Sigmoid colon (tissue), 7 donors: ENCODE measurements around the gene FGF12. TPM values are rescaled to one million over a fixed set of nuclear protein-coding genes. Genes with fewer than 3 reads are reported as not detected.

Source experiments
- DNase-seq: peaks from one replicate; pipeline ENCODE4 v3.0.0-alpha.2; 2019
- H3K27ac ChIP-seq, 4 donors: fragments of 200-600 bp; sonication (generic); one replicate each; pipeline ENCODE4 v1.5.1; 2016 to 2019; ENCODE audit warnings: mild to moderate bottlenecking in 1 of 4
- H3K27me3 ChIP-seq, 3 donors: fragments of 200-600 bp; sonication (generic); one replicate each; pipeline ENCODE4 v1.5.1; 2019; ENCODE audit warnings: mild to moderate bottlenecking in 1 of 3
- H3K36me3 ChIP-seq, 4 donors: fragments of 200-600 bp; sonication (generic); one replicate each; pipeline ENCODE4 v1.5.1; 2016 to 2019
- H3K4me1 ChIP-seq, 4 donors: fragments of 200-600 bp; sonication (generic); one replicate each; pipeline ENCODE4 v1.5.1; 2017 to 2019
- H3K4me3 ChIP-seq, 4 donors: fragments of 200-600 bp; sonication (generic); one replicate each; pipeline ENCODE4 v1.5.1; 2017 to 2019; ENCODE audit warnings: mild to moderate bottlenecking in 2 of 4, moderate library complexity in 1 of 4
- H3K9me3 ChIP-seq, 4 donors: fragments of 200-600 bp in 3 of 4; sonication (generic) in 3 of 4; one replicate each; pipeline versions ENCODE4 v1.5.1 to v1.6.1; 2013 to 2019
- EP300 ChIP-seq, 4 donors: sonication (generic); formaldehyde crosslinking; IDR thresholded peaks; one replicate each; pipeline ENCODE4 v1.6.1; 2017; ENCODE audit warnings: antibody characterized with exemption in 4 of 4
- POLR2A ChIP-seq, 2 donors: fragments of 450-650 bp; IDR thresholded peaks; one replicate each; pipeline ENCODE4 v1.6.1; 2016; ENCODE audit warnings: antibody characterized with exemption in 2 of 2, mild to moderate bottlenecking in 2 of 2, moderate library complexity in 2 of 2
- POLR2AphosphoS5 ChIP-seq, 4 donors: sonication (generic); formaldehyde crosslinking; IDR thresholded peaks; one replicate each; pipeline ENCODE4 v1.6.1; 2017; ENCODE audit warnings: antibody characterized with exemption in 4 of 4
- WGBS, 2 donors: extraction: QIAGEN DNeasy Blood & Tissue Kit; methylation state at CpG; one replicate each; pipeline ENCODE4 v1.1.7; 2013; 5-methylcytosine and 5-hydroxymethylcytosine counted together
- intact Hi-C: fragments of 100-400 bp; cut with DNase I; formaldehyde crosslinking; loops from one replicate; pipeline ENCODE4 v1.15.1; 2023
- polyA plus RNA-seq, 3 donors: library from polyadenylated mRNA; stranded (reverse); fragments of 200-250 nt; gene quantifications; one replicate each; pipeline ENCODE4 v1.2.3, GENCODE V29; 2013
- total RNA-seq, 4 donors: library from RNA; depleted of rRNA; stranded (reverse); fragments of >200 nt; gene quantifications; one replicate each; pipeline ENCODE4 v1.1.0, GENCODE V29; 2016
- TF ChIP-seq, protein P1 (sequence below), 4 experiments: fragments of 450-650 bp in 3 of 4; fragments of 200-600 bp in 1 of 4; IDR thresholded peaks; one replicate each; pipeline ENCODE4 v1.5.1; 2016 to 2019; ENCODE audit warnings: antibody characterized with exemption in 4 of 4, mild to moderate bottlenecking in 3 of 4, moderate library complexity in 2 of 4
- donor health status: healthy with polysubstance abuse.
- donor health status: Bipolar disorder and iron deficiency.
- donor health status: healthy.

FGF12 gene
- total and polyA plus RNA-seq, 7 donors, result 0.32 to 7.8 (median 1.8) TPM

DNA sequence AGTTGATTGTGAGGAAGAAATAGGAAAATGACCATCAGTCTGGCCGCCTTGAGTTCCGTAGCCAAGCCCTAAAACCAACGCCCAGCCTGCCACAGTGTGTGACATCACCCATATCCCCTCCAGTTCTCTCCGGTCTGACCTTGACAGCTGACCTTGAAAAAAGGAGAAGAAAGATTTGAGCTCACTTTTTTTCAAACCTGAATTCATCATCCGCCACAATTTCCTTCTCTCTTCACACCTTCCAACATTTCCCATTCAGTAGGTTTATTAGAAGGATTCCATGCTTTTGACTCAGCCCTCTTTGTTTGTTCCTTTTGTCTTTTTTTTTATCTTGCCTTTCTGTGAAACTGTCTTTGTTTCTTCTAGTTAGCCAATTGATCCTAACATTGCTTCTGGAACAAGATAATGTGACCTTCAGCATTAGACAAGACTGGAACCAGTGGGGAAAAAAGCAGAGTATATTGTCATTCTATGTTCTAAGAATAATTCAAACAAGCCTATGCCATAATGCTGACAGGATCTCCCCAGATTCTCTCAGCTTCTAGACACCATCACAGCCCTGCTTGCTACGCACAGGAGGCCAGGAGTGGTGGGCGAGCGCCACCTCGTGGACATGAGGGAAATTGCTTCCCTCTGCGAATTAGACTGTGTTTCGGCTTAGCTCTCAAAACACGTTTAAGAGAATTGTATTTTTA lies 283.1 kb downstream of the FGF12 start:
- H3K36me3 ChIP-seq, result no peaks in the 10 kb centered on the region
- peaks cover 0 to 27% (median 7%) of the 10 kb centered on the region in 3 donors for H3K27me3 ChIP-seq
- no peaks in the 10 kb centered on the region for H3K9me3 ChIP-seq
- TF ChIP-seq POLR2AphosphoS5 (IDR thresholded peaks at IDR 0.05), result no peak
- TF ChIP-seq, protein P1, sequence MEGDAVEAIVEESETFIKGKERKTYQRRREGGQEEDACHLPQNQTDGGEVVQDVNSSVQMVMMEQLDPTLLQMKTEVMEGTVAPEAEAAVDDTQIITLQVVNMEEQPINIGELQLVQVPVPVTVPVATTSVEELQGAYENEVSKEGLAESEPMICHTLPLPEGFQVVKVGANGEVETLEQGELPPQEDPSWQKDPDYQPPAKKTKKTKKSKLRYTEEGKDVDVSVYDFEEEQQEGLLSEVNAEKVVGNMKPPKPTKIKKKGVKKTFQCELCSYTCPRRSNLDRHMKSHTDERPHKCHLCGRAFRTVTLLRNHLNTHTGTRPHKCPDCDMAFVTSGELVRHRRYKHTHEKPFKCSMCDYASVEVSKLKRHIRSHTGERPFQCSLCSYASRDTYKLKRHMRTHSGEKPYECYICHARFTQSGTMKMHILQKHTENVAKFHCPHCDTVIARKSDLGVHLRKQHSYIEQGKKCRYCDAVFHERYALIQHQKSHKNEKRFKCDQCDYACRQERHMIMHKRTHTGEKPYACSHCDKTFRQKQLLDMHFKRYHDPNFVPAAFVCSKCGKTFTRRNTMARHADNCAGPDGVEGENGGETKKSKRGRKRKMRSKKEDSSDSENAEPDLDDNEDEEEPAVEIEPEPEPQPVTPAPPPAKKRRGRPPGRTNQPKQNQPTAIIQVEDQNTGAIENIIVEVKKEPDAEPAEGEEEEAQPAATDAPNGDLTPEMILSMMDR (IDR thresholded peaks at IDR 0.05), result peak; percentile 58 to 96 (median 75)
- H3K4me1 ChIP-seq, result no peaks in the 10 kb centered on the region
- no peak overlapping the region for H3K27ac ChIP-seq
- H3K4me3 ChIP-seq, result no peak overlapping the region
- peak; percentile 72 for DNase-seq
- WGBS, 2 donors, result 9 to 17% methylated on average over 12 of the region's 12 CpGs
- intact Hi-C loops, result loop anchor here (2.0 to 5.0 kb wide), 3 partner anchors 257 to 1027 kb away; no protein-coding TSS in a partner anchor

DNA sequence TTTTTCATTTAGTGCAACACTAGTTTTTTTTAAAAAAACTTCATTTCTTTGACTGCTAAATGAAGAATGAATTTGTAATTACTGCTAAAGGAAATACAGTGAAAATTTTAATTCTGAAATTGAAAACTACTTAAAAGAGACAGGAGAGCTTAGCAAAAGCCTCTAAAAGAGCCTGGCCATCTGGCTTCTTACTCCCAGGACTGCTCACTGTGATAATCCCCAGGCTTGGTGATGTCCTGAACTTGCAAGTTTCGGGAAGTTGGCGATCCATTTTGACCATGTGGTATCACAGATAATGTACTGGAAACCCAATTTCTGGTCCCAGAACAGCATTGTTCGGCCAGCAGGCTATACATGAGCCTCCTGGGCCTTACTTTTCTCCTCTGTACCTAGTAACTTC lies 292.1 kb downstream of the FGF12 start:
- H3K27ac ChIP-seq, result no peak overlapping the region
- TF ChIP-seq POLR2AphosphoS5 (IDR thresholded peaks at IDR 0.05) (no peak), POLR2A (IDR thresholded peaks at IDR 0.05) (no peak), EP300 (IDR thresholded peaks at IDR 0.05) (no peak)
- TF ChIP-seq, protein P1 (IDR thresholded peaks at IDR 0.05), result no peak
- no peaks in the 10 kb centered on the region for H3K36me3 ChIP-seq
- no peaks in the 10 kb centered on the region for H3K9me3 ChIP-seq
- no peaks in the 10 kb centered on the region for H3K4me1 ChIP-seq
- no peak overlapping the region for H3K4me3 ChIP-seq
- 61 to 69% methylated on average over 3 of the region's 3 CpGs for WGBS, 2 donors
- intact Hi-C loops, result no loop called here
- no peak for DNase-seq
- no peaks in the 10 kb centered on the region for H3K27me3 ChIP-seq

GRCh38 chr3:192434186-192434585 lies 293.2 kb downstream of the FGF12 start:
- H3K4me1 ChIP-seq, result no peaks in the 10 kb centered on the region
- H3K9me3 ChIP-seq, result no peaks in the 10 kb centered on the region
- no peaks in the 10 kb centered on the region for H3K27me3 ChIP-seq
- no peak for DNase-seq
- intact Hi-C loops, result no loop called here
- TF ChIP-seq POLR2AphosphoS5 (IDR thresholded peaks at IDR 0.05) (no peak), EP300 (IDR thresholded peaks at IDR 0.05) (no peak)
- TF ChIP-seq, protein P1 (IDR thresholded peaks at IDR 0.05), result no peak
- H3K27ac ChIP-seq, result no peak overlapping the region
- WGBS, 2 donors, result 81 to 83% methylated on average over 2 of the region's 2 CpGs
- no peaks in the 10 kb centered on the region for H3K36me3 ChIP-seq
- no peak overlapping the region for H3K4me3 ChIP-seq

DNA sequence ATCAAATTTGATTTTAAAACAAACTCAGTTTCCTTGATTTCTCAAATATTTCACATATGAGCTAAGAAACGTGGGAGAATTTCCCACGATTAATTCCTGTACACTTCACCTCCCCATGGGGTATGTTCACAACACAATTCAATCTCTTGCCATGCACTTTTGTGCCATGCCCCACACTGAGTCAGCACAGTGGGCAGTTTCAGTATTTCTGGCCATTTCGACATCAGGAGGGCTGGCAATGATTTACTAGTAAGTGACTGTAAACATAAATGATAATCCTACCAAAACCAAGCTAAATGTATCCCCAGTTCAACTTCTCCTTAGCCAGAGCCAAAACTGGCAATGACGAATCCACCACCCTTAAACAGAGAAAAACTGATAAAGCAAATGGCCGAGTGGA lies 293.6 kb downstream of the FGF12 start:
- H3K36me3 ChIP-seq, result no peaks in the 10 kb centered on the region
- TF ChIP-seq POLR2AphosphoS5 (IDR thresholded peaks at IDR 0.05) (no peak), POLR2A (IDR thresholded peaks at IDR 0.05) (no peak), EP300 (IDR thresholded peaks at IDR 0.05) (no peak)
- TF ChIP-seq, protein P1 (IDR thresholded peaks at IDR 0.05), result no peak
- H3K4me3 ChIP-seq, result no peak overlapping the region
- H3K9me3 ChIP-seq, result no peaks in the 10 kb centered on the region
- no peaks in the 10 kb centered on the region for H3K27me3 ChIP-seq
- WGBS, 2 donors, result 50 to 67% methylated on average over 5 of the region's 5 CpGs
- DNase-seq, result no peak
- no peaks in the 10 kb centered on the region for H3K4me1 ChIP-seq
- H3K27ac ChIP-seq, result no peak overlapping the region
- intact Hi-C loops, result no loop called here

DNA sequence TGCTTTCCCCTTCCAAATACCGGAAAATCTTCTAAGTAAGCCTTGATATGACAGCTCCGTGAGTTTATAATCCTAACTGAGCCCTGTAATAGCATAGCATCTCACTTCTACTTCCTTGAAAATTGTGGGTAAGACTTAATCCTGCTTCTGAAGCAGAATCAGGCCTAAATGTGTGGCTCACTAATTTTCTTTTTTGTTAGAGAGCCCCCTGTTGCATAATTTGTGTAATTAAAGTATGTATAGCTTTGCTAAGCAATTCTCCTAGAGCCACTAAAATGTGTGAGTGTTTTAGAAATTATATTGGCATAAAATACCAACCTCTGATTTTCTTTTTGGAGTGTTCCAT lies 304.4 kb downstream of the FGF12 start:
- Histone ChIP-seq H3K4me1 (no peaks in the 10 kb centered on the region), H3K9me3 (no peaks in the 10 kb centered on the region), H3K27ac (no peak overlapping the region), H3K4me3 (no peak overlapping the region), H3K27me3 (no peaks in the 10 kb centered on the region), H3K36me3 (no peaks in the 10 kb centered on the region)
- intact Hi-C loops, result no loop called here
- no peak for TF ChIP-seq POLR2A (IDR thresholded peaks at IDR 0.05)
- TF ChIP-seq, protein P1 (IDR thresholded peaks at IDR 0.05), result no peak
- no peak for TF ChIP-seq EP300 (IDR thresholded peaks at IDR 0.05)
- TF ChIP-seq POLR2AphosphoS5 (IDR thresholded peaks at IDR 0.05), result no peak
- 79 to 90% methylated on average over 2 of the region's 2 CpGs for WGBS, 2 donors
- no peak for DNase-seq
